Prostate gland (tissue), 2 donors: ENCODE measurements around the gene CAPZB. TPM values are rescaled to one million over a fixed set of nuclear protein-coding genes. Genes with fewer than 3 reads are reported as not detected.

Experiments used
- DNase-seq: peaks from one replicate; pipeline ENCODE4 v3.0.0-alpha.2; 2019; ENCODE audit warnings: low spot score
- H3K27ac ChIP-seq, 2 donors: fragments of 200-600 bp; sonication (generic); 2 replicates each; pipeline ENCODE4 v1.5.1; 2017 to 2019
- H3K27me3 ChIP-seq: fragments of 200-600 bp; sonication (generic); replicated peaks from 2 replicates; pipeline ENCODE4 v1.5.1; 2019; ENCODE audit not compliant: insufficient read depth
- H3K36me3 ChIP-seq, 2 donors: fragments of 200-600 bp; sonication (generic); 1 replicate in 1 of 2; 2 replicates in 1 of 2; pipeline versions ENCODE4 v1.5.1 to v1.8.1; 2017 to 2019
- H3K4me1 ChIP-seq: fragments of 200-600 bp; sonication (generic); replicated peaks from 2 replicates; pipeline ENCODE4 v1.5.1; 2019
- H3K4me3 ChIP-seq, 2 donors: fragments of 200-600 bp; sonication (generic); 2 replicates each; pipeline ENCODE4 v1.5.1; 2017 to 2019
- H3K9me3 ChIP-seq: fragments of 200-600 bp; sonication (generic); 2 replicates; pipeline ENCODE4 v1.5.1; 2017
- POLR2A ChIP-seq: fragments of 450-650 bp; IDR thresholded peaks from one replicate; pipeline ENCODE4 v1.6.1; 2016; ENCODE audit warnings: antibody characterized with exemption, mild to moderate bottlenecking
- POLR2AphosphoS5 ChIP-seq: sonication (generic); formaldehyde crosslinking; IDR thresholded peaks from one replicate; pipeline ENCODE4 v1.6.1; 2017; ENCODE audit warnings: antibody characterized with exemption
- WGBS: methylation state at CpG from one replicate; pipeline ENCODE4 v1.1.5; 2018; 5-methylcytosine and 5-hydroxymethylcytosine counted together
- intact Hi-C: fragments of 100-400 bp; cut with DNase I; formaldehyde crosslinking; loops from one replicate; pipeline ENCODE4 v1.14.2; 2022
- total RNA-seq, 2 donors: library from RNA; depleted of rRNA; stranded (reverse); fragments of >200 nt; gene quantifications; one replicate each; pipeline ENCODE4 v1.1.0, GENCODE V29; 2016
- TF ChIP-seq, protein P1 (sequence below), 4 experiments: fragments of 200-600 bp in 2 of 4; fragments of 450-650 bp in 2 of 4; sonication (generic) in 2 of 4; IDR thresholded peaks; 1 replicate in 3 of 4; 2 replicates in 1 of 4; pipeline ENCODE4 v1.5.1; 2016 to 2019; ENCODE audit warnings: antibody characterized with exemption in 4 of 4, mild to moderate bottlenecking in 2 of 4, moderate library complexity in 2 of 4

The CAPZB gene
- total RNA-seq, 2 donors from 2014 or later = 139 to 150 TPM

DNA sequence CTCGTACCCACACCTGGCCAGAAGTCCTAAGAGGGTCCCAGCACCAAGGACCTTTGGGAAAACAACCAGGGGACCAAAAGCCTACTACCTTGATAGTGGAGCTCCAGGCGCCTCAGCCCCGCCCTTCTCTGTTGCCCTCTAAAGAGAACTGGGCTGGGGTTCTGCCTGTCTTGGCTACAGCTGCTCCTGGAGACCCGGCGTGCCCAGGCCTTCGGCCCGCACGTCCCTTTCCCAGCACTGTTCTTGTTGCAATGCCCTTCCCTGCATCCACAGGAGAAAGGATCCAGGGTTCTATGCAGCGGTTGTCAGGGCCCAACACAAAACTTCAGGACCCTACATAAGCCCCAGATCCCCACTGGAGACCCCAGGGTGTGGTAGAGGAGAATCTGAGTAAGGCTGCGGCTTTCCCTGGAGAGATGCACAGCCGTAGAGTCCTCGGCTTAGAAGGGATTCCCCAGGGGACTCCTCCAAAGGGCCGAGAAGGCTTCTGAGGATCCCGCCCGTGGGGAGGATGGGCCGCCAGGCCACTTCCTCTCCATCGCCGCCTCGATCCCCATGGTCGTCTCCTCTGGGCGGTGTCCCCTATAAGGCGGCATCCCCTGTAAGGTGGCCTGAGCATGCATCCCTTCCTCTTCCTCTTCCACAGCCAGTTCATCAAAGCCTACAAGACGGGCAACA lies 161.2 kb downstream of the CAPZB start:
- TF ChIP-seq POLR2AphosphoS5 (no peak), POLR2A (no peak)
- TF ChIP-seq, protein P1, sequence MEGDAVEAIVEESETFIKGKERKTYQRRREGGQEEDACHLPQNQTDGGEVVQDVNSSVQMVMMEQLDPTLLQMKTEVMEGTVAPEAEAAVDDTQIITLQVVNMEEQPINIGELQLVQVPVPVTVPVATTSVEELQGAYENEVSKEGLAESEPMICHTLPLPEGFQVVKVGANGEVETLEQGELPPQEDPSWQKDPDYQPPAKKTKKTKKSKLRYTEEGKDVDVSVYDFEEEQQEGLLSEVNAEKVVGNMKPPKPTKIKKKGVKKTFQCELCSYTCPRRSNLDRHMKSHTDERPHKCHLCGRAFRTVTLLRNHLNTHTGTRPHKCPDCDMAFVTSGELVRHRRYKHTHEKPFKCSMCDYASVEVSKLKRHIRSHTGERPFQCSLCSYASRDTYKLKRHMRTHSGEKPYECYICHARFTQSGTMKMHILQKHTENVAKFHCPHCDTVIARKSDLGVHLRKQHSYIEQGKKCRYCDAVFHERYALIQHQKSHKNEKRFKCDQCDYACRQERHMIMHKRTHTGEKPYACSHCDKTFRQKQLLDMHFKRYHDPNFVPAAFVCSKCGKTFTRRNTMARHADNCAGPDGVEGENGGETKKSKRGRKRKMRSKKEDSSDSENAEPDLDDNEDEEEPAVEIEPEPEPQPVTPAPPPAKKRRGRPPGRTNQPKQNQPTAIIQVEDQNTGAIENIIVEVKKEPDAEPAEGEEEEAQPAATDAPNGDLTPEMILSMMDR (IDR thresholded peaks at IDR 0.05) = no peak
- no peak for DNase-seq
- intact Hi-C loops = no loop called here
- Histone ChIP-seq H3K4me3 (no peak overlapping the region), H3K36me3 (peaks cover 0 to 4% of the 10 kb centered on the region in 2 donors), H3K4me1 (no peaks in the 10 kb centered on the region), H3K27ac (no peak overlapping the region), H3K27me3 (no peaks in the 10 kb centered on the region), H3K9me3 (no peaks in the 10 kb centered on the region)
- WGBS = 86% methylated on average over 13 of the region's 23 CpGs

DNA sequence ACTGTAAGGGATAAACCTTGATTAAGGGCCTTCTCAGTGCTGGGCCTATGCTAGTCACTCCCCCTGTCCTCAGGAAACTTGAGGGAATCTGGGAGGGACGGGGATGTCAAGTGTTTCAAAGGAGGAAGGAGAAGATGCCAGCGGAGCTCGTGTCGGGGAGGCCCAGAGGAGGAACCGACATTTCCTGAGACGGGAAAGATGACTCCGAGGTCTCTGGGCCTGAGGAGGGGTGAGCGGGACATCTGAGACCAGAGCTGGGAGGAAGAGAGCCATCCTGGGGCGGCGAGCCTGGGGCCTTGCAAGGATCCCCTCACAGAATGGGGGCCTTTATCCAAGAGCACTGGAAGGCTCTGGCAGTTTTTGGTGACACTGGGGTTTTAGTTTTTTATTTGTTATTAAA lies 162.9 kb downstream of the CAPZB start:
- Histone ChIP-seq H3K9me3 (no peaks in the 10 kb centered on the region), H3K4me3 (no peak overlapping the region), H3K27ac (no peak overlapping the region), H3K4me1 (no peaks in the 10 kb centered on the region), H3K36me3 (peaks cover 0 to 4% of the 10 kb centered on the region in 2 donors), H3K27me3 (no peaks in the 10 kb centered on the region)
- DNase-seq = no peak
- WGBS = 58% methylated on average over 10 of the region's 10 CpGs
- no peak for TF ChIP-seq POLR2A
- no peak for TF ChIP-seq POLR2AphosphoS5
- TF ChIP-seq, protein P1 (IDR thresholded peaks at IDR 0.05) = no peak
- intact Hi-C loops = no loop called here

DNA sequence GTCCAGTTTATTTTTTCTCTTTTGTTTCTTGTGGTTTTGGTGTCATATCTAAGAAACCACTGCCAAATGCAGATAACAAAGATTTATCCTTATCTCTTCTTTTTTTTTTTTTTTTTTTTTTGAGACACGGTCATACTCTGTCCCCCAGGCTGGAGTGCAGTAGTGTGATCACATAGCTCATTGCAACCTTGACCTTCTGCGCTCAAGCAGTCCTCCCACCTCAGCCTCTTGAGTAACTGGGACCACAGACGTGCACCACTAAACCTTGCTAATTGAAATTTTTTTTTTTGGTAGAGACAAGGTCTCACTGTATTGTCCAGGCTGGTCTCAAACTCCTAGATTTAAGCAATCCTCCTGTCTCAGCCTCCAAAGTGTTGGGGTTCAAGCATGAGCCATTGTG lies 164.3 kb downstream of the CAPZB start:
- H3K9me3 ChIP-seq = no peaks in the 10 kb centered on the region
- H3K27ac ChIP-seq = no peak overlapping the region
- no peaks in the 10 kb centered on the region for H3K4me1 ChIP-seq
- no peaks in the 10 kb centered on the region for H3K27me3 ChIP-seq
- DNase-seq = no peak
- H3K36me3 ChIP-seq = peaks cover 0 to 4% of the 10 kb centered on the region in 2 donors
- no peak overlapping the region for H3K4me3 ChIP-seq
- TF ChIP-seq POLR2AphosphoS5 (no peak), POLR2A (no peak)
- TF ChIP-seq, protein P1 (IDR thresholded peaks at IDR 0.05) = no peak
- 88% methylated on average over 3 of the region's 3 CpGs for WGBS
- intact Hi-C loops = no loop called here

DNA sequence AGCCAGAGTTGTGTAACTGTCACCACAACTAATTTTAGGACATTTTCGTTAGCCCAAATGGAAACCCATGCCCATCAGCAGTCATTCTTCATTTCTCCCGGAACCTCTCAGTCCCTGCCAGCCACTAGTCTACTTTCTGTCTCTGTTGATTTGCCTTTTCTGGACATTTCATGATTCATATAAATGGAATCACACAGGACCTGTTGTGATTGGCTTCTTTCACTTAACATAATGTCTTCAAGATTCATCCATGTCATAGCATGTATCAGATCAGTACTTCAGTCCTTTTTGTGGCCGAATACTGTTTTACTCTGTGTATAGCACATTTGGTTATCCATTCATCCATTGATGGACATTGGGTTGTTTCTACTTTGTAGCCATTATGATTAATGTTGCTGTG lies 166.1 kb downstream of the CAPZB start:
- no peak for DNase-seq
- TF ChIP-seq POLR2A (no peak), POLR2AphosphoS5 (no peak)
- TF ChIP-seq, protein P1 (IDR thresholded peaks at IDR 0.05) = no peak
- no peaks in the 10 kb centered on the region for H3K4me1 ChIP-seq
- intact Hi-C loops = no loop called here
- H3K27me3 ChIP-seq = no peaks in the 10 kb centered on the region
- no peak overlapping the region for H3K4me3 ChIP-seq
- WGBS = 94% methylated on average over 3 of the region's 3 CpGs
- H3K27ac ChIP-seq = no peak overlapping the region
- no peaks in the 10 kb centered on the region for H3K36me3 ChIP-seq
- H3K9me3 ChIP-seq = no peaks in the 10 kb centered on the region
